ENCODE results near the gene GOLGA6C. TPM values are rescaled to one million over a fixed set of nuclear protein-coding genes. Genes with fewer than 3 reads are reported as not detected.
"Not testable (repeated sequence)": the region's sequence is repeated elsewhere in the genome, so short reads cannot be mapped to it uniquely, and the experiment has no call there.

The GOLGA6C gene
- total and polyA plus RNA-seq, 9 of the 15 experiments (the other 6 are each of a cell fraction or from before 2014, with no cell fraction given): not detected

DNA sequence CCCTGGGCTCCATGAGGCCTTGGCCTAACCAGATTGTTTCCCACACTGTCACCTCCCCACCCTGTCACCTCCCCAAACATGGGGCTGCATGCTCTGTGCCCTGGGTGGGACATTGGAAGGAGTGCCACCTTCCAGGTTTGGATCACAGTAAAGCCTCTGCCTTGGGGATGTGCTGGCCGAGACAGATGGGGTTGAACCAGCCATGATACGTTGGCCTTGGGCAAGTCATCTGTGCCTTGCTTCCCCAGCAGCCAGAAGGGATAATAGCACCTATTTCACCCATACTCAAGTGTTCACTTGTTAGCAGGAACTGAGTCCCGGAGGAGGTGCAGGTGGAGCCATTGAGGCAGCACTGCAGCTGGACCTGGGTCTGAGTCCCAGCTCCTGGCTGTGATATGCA is 17.5 kb downstream of the GOLGA6C start:
- intact Hi-C loops (cut with micrococcal nuclease); ATAC-seq; H3K79me2 ChIP-seq (ENCODE audit: control insufficient read depth, insufficient read depth, low read length); H3K27ac ChIP-seq (ENCODE audit: extremely low read depth, low read depth, low read length); CTCF ChIA-PET (ENCODE audit: low intra/inter-chr PET ratio); POLR2A ChIA-PET; H3K36me3 ChIP-seq (ENCODE audit: control insufficient read depth, insufficient read depth, low read length); H3K4me1 ChIP-seq (replicated peaks in 1 of 2; ENCODE audit: control insufficient read depth in 2 of 2, insufficient read depth in 2 of 2, low read length in 2 of 2); H4K20me1 ChIP-seq (replicated peaks; ENCODE audit: control insufficient read depth, insufficient read depth, low read length); BruUV-seq (replicated peaks); H3K27me3 ChIP-seq (ENCODE audit: control insufficient read depth in 2 of 2, insufficient read depth in 2 of 2, low read length in 2 of 2); H3K4me2 ChIP-seq (ENCODE audit: insufficient read depth, low read length); H2AFZ ChIP-seq (ENCODE audit: low read depth, low read length); H3K9ac ChIP-seq (ENCODE audit: insufficient read depth in 1 of 2, low read depth in 2 of 2, low read length in 2 of 2); H3K9me3 ChIP-seq (replicated peaks; ENCODE audit: control insufficient read depth, insufficient read depth, low read depth, low read length); H3K9me1 ChIP-seq (ENCODE audit: control insufficient read depth, insufficient read depth, low read length); H3K4me3 ChIP-seq; FAIRE-seq: not testable (repeated sequence)
- 4% methylated on average over 3 of the region's 3 CpGs for WGBS (ENCODE audit: insufficient coverage, low coverage, missing lambda C conversion rate)
- in situ Hi-C loops (cut with MboI): loop anchor here (25.0 kb wide), 3 partner anchors 938 to 1313 kb away; partner anchors contain the start of gene ISLR2
- DNase-seq (ENCODE audit: extremely low read depth in 1 of 4, low spot score in 3 of 4): peak in 1 of 4 experiments; percentile 0

GRCh38 chr15:75278497-75278896 is 20.4 kb downstream of the GOLGA6C start:
- in situ Hi-C loops (cut with MboI): loop anchor here (25.0 kb wide), 3 partner anchors 941 to 1316 kb away; partner anchors contain the start of gene ISLR2
- H3K9me1 ChIP-seq (ENCODE audit: control insufficient read depth, insufficient read depth, low read length); H3K36me3 ChIP-seq (ENCODE audit: control insufficient read depth, insufficient read depth, low read length); POLR2A ChIA-PET; H3K79me2 ChIP-seq (ENCODE audit: control insufficient read depth, insufficient read depth, low read length); FAIRE-seq; H3K27me3 ChIP-seq (ENCODE audit: control insufficient read depth in 2 of 2, insufficient read depth in 2 of 2, low read length in 2 of 2); H4K20me1 ChIP-seq (replicated peaks; ENCODE audit: control insufficient read depth, insufficient read depth, low read length); H2AFZ ChIP-seq (ENCODE audit: low read depth, low read length); H3K4me2 ChIP-seq (ENCODE audit: insufficient read depth, low read length); ATAC-seq; H3K27ac ChIP-seq (ENCODE audit: extremely low read depth, low read depth, low read length); H3K4me3 ChIP-seq; DNase-seq (ENCODE audit: extremely low read depth in 1 of 4, low spot score in 3 of 4); CTCF ChIA-PET (ENCODE audit: low intra/inter-chr PET ratio); BruUV-seq (replicated peaks); H3K9me3 ChIP-seq (replicated peaks; ENCODE audit: control insufficient read depth, insufficient read depth, low read depth, low read length); H3K4me1 ChIP-seq (replicated peaks in 1 of 2; ENCODE audit: control insufficient read depth in 2 of 2, insufficient read depth in 2 of 2, low read length in 2 of 2); H3K9ac ChIP-seq (ENCODE audit: insufficient read depth in 1 of 2, low read depth in 2 of 2, low read length in 2 of 2); intact Hi-C loops (cut with micrococcal nuclease): not testable (repeated sequence)
- WGBS (ENCODE audit: insufficient coverage, low coverage, missing lambda C conversion rate): no CpG with 5 or more reads among the region's 1 CpG

DNA sequence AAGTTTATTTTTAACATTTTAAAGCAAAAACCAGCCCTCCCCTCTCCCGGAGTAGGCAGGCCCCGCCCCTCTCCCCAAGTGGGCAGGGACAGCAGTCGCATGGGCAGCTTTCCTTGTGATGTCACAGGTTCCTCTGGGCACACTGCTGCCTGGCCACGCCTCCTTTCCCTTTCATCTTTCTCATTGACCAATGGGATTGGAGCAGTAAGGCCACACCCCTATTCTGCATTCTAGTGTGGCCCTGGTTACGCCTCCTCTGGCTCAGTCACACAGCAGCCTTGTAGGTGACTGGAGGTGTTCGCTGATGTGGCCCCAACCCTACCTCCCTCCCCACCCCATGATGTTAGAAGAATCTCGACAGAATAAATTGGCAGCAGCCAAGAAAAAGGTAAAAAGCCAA is 24.4 kb downstream of the GOLGA6C start, which contains the start of gene GOLGA6D:
TSS of gene GOLGA6D (plus strand) at position 264 of the 400 bp plus-strand sequence. CDS start at position 305, 41 bp downstream.
- in situ Hi-C loops (cut with MboI): loop anchor here (25.0 kb wide), 3 partner anchors 945 to 1320 kb away; partner anchors contain the start of gene ISLR2
- FAIRE-seq; H3K4me1 ChIP-seq (replicated peaks in 1 of 2; ENCODE audit: control insufficient read depth in 2 of 2, insufficient read depth in 2 of 2, low read length in 2 of 2); H3K27me3 ChIP-seq (ENCODE audit: control insufficient read depth in 2 of 2, insufficient read depth in 2 of 2, low read length in 2 of 2); H3K4me2 ChIP-seq (ENCODE audit: insufficient read depth, low read length); H3K36me3 ChIP-seq (ENCODE audit: control insufficient read depth, insufficient read depth, low read length); H3K4me3 ChIP-seq; BruUV-seq (replicated peaks); CTCF ChIA-PET (ENCODE audit: low intra/inter-chr PET ratio); ATAC-seq; H3K9me3 ChIP-seq (replicated peaks; ENCODE audit: control insufficient read depth, insufficient read depth, low read depth, low read length); H2AFZ ChIP-seq (ENCODE audit: low read depth, low read length); DNase-seq (ENCODE audit: extremely low read depth in 1 of 4, low spot score in 3 of 4); H3K79me2 ChIP-seq (ENCODE audit: control insufficient read depth, insufficient read depth, low read length); POLR2A ChIA-PET; H3K9me1 ChIP-seq (ENCODE audit: control insufficient read depth, insufficient read depth, low read length); H3K9ac ChIP-seq (ENCODE audit: insufficient read depth in 1 of 2, low read depth in 2 of 2, low read length in 2 of 2); intact Hi-C loops (cut with micrococcal nuclease); H3K27ac ChIP-seq (ENCODE audit: extremely low read depth, low read depth, low read length); H4K20me1 ChIP-seq (replicated peaks; ENCODE audit: control insufficient read depth, insufficient read depth, low read length): not testable (repeated sequence)
- WGBS (ENCODE audit: insufficient coverage, low coverage, missing lambda C conversion rate): no CpG with 5 or more reads among the region's 7 CpGs

DNA sequence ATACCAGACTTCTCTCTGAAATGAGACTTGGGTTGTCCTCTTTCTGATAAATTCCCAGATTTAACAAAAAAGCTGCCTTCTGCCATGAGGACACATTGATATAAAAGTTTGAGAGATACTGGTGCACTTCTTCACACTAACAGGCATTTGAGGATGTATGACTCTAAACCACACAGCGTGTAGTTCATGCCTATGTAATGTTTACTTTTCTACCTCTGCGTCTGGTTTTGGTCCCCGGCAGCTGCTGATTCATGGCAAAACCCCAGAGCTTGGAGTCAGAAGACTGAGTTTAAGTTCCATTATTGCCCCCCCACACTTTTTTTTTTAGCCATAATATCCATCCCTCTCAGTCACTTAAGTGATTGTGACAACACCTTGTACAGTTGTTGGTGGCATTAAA is 26.0 kb downstream of the GOLGA6C start:
- H2AFZ ChIP-seq (ENCODE audit: low read depth, low read length); H3K9ac ChIP-seq (ENCODE audit: insufficient read depth in 1 of 2, low read depth in 2 of 2, low read length in 2 of 2); H3K4me2 ChIP-seq (ENCODE audit: insufficient read depth, low read length); H4K20me1 ChIP-seq (replicated peaks; ENCODE audit: control insufficient read depth, insufficient read depth, low read length); BruUV-seq (replicated peaks); FAIRE-seq; H3K36me3 ChIP-seq (ENCODE audit: control insufficient read depth, insufficient read depth, low read length); H3K4me1 ChIP-seq (replicated peaks in 1 of 2; ENCODE audit: control insufficient read depth in 2 of 2, insufficient read depth in 2 of 2, low read length in 2 of 2); DNase-seq (ENCODE audit: extremely low read depth in 1 of 4, low spot score in 3 of 4); H3K4me3 ChIP-seq; H3K79me2 ChIP-seq (ENCODE audit: control insufficient read depth, insufficient read depth, low read length); H3K27me3 ChIP-seq (ENCODE audit: control insufficient read depth in 2 of 2, insufficient read depth in 2 of 2, low read length in 2 of 2); POLR2A ChIA-PET; H3K9me3 ChIP-seq (replicated peaks; ENCODE audit: control insufficient read depth, insufficient read depth, low read depth, low read length); ATAC-seq; H3K27ac ChIP-seq (ENCODE audit: extremely low read depth, low read depth, low read length); intact Hi-C loops (cut with micrococcal nuclease); CTCF ChIA-PET (ENCODE audit: low intra/inter-chr PET ratio); H3K9me1 ChIP-seq (ENCODE audit: control insufficient read depth, insufficient read depth, low read length): not testable (repeated sequence)
- in situ Hi-C loops (cut with MboI): loop anchor here (25.0 kb wide), 3 partner anchors 947 to 1322 kb away; partner anchors contain the start of gene ISLR2
- WGBS (ENCODE audit: insufficient coverage, low coverage, missing lambda C conversion rate): no CpG with 5 or more reads among the region's 3 CpGs
